NCI-H345 (cell line): ENCODE results near the gene CAB39L.

Source experiments
- DNase-seq: peaks from one replicate; lab custom pipeline; 2025; lab: John Stamatoyannopoulos, UW

The CAB39L gene

GRCh38 chr13:49443704-49444523 lies at the start of gene CAB39L, which contains the start of gene SETDB2:
TSS of gene CAB39L (minus strand) at chr13:49444064. CDS start at chr13:49382910, 61,154 bp downstream.
TSS of gene SETDB2 (plus strand) at chr13:49444274. CDS start at chr13:49451894, 7,620 bp downstream.
- peak; percentile 90 for DNase-seq

DNA sequence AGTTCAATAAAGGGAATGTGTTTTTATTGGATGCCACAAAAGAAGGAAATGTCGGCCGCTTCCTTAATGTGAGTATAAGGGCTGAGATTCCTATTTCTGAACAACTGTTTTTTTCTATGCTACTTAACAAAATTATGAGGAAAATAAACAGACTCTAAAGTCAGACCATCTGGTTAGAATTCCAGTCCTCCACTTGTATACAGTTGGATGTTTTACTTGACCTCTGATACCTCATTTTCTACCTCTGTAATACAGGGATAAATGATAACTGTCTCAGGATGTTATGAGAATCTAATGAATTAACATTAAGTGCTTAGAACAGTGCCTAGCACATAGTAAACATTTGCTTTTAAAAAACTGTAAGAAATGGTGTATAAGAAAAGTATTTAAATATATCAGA lies 44.7 kb upstream of the CAB39L start:
- no peak for DNase-seq

DNA sequence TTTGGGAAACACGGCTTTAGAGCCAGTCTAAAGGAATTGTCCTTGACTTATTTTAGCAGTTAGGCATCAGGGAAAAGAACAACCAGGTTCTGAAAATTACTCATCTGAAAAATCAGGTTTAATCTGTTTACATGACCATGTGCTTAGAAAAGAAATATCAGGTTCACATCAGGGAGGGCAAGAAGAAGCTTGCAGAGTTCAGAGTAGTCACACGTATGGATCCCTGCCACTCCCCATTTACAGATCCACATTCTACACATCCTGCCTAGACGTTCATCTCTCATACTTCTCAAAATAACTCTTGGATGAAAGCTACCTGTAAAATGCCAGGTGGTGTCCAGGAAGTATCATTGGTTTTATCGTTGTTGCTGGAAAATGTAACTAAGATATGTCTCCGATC lies 37.9 kb upstream of the CAB39L start:
- no peak for DNase-seq

GRCh38 chr13:49476529-49476928 lies 32.7 kb upstream of the CAB39L start:
- DNase-seq, result no peak

- no peak for DNase-seq
Measured at GRCh38 chr13:49472186-49472585, 28.3 kb upstream of the CAB39L start.

GRCh38 chr13:49466292-49466838 lies 22.5 kb upstream of the CAB39L start:
- no peak for DNase-seq

GRCh38 chr13:49464621-49465325 lies 20.9 kb upstream of the CAB39L start:
- no peak for DNase-seq

DNA sequence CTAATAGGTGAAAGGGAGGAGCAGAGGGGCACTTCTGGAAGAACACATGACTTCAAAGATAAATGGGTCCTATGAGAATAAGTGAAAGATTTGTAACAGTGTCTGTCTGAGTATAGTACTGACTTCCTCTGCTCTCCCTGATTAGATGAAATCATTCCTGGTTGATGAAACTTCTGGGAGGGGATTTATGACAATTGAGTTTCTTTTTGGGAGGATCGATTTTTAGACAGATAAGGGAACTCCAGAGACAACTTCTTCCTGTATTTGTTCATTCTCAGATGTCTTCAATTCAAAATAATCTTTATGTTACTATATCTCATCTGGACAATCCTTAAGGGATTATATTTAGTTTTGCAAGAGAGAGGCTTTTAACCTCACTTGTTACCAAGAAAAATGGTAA lies 20.2 kb upstream of the CAB39L start:
- no peak for DNase-seq

DNA sequence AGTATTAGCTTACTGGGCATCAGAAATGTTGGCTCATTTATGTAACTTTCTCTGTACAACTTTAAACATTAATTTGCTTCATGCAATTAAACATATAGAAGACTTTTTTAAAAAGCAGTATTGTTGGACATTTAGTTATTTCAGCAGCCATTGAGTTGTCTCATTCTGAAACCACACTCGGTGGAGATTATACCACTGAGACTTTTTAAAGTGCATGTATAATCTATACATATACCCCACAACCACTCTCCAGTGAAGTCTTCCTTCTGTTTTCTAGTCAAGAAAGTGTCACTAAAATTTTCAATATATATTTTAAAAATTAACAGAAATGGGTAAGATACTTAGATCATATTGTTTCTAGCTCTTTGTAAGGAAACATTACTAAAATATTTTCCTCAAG lies 15.7 kb upstream of the CAB39L start:
- DNase-seq, result no peak

DNA sequence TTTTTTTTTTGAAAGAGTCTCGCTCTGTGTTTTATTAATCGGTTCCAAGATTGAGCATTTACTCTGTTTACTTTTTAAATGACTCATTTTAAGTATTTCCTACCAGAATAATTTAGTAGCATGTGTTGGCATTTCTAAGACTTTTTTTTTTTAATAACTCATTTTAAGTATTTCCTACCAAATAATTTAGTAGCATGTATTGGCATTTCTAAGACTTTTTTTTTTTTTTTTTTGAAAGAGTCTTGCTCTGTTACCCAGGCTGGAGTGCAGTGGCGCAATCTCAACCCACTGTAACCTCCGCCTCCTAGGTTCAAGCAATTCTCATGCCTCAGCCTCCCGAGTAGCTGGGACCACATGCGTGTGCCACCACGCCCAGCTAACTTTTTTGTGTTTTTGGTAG lies 13.4 kb upstream of the CAB39L start:
- no peak for DNase-seq

- DNase-seq, result no peak
Measured at GRCh38 chr13:49456156-49456555, 12.3 kb upstream of the CAB39L start.

GRCh38 chr13:49455007-49455398 lies 11.1 kb upstream of the CAB39L start:
- DNase-seq, result no peak

DNA sequence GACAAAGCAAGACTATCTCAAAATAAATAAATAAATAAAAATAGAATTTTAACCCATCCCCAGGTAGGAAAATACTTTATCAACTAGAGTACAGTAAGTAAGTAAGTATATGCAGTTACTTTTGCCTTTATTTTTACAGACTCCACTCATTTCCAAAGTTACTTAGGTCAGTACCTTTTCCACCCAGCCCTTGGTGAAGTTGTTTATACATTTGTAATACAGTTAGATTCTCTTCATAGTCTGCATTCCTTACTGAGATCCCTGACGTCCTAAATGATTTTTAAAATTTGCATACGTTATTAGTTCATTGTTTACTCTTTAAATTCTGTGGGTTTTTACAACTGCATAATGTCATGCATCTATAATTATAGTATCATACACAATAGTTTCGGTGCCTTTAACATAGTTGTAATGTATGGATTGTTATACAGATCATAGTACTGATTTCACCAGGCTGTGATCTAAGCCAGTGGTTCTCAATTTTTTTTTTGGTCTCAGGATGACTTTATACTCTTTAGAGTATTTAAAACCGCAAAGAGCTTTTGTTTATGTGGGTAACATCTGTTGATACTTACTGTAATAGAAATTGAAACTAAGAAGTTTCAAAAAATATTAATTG lies 10.6 kb upstream of the CAB39L start:
- DNase-seq, result no peak

DNA sequence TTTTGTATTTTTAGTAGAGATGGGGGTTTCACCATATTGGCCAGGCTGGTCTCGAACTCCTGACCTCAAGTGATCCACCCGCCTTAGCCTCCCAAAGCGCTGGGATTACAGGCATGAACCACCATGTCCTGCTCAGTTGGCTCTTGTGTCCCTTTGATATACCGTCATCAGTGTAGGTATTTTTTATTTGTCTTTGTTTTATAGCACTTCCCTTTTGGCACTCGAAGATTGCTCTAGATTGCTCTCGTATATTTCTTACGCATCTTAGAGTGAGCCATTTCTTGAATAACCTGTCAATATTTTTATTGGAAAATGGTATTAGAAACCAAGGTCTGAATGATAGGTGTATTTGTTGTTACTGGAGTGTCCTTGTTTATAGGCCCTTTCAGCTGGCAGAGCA lies 9.6 kb upstream of the CAB39L start:
- DNase-seq, result no peak

DNA sequence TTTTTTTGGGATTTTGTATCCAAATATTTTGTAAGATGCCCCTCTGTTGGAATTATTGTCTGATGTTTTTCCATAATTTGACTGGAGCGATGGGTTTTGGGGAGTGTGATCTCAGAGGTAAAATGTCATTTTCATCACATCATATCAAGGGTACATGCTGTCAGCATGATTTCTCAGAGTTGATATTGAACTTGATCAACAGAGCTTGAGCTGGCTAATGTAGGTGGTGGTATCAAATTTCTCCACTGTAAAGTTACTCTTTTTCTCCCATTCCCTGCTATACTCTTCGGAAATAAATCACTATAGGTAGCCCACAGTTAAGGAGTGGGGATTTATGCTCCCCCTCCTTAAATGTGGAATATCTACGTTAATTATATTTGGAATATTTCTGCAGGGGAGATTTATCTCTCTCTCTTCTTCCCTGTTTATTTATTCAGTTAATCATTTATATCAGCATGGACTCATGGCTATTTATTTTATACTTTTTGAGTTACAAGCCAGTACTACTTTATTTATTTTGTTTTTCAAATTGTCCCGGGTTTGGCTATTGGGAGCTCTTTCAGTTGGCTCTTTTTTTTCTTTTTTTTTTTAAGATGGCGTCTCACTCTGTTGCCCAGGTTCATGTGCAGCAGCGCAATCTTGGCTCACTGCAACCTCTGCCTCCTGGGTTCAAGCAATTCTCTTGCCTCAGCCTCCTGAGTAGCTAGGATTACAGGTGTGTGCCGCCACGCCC lies 9.0 kb upstream of the CAB39L start:
- DNase-seq, result no peak

DNA sequence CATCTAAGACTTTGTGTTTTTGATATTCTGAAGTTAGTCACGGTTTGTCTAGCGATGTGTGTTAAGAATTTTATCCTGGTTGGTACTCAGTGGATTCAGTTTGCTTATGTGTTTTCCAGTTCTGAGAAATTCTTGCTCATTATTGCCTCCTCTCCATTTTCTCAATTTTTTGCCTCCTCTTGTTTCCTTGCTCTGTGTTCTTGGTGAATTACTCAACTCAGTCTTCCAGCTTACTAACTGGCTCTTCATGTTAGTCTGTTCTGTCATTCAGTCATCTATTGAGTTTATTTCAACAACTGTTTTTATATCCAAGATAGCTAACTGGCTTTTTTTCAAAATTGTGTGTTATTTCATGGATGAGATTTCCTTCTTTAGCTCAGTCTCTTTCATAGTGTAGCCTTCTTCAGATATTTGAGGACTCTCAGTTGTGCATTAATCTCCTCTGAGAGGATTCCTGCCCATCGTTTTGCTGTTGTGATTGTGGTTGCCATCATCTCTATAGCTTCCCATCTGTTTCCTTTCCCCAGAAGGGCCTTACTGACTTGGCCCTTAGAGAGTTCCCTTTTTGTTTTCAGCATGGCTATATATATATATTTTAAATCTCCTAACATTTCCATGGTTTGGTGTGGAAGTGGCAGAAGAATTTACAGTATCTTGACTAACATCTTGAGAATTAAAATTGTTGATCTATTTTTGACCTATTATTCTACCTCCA lies 6.4 kb upstream of the CAB39L start:
- DNase-seq, result no peak

DNA sequence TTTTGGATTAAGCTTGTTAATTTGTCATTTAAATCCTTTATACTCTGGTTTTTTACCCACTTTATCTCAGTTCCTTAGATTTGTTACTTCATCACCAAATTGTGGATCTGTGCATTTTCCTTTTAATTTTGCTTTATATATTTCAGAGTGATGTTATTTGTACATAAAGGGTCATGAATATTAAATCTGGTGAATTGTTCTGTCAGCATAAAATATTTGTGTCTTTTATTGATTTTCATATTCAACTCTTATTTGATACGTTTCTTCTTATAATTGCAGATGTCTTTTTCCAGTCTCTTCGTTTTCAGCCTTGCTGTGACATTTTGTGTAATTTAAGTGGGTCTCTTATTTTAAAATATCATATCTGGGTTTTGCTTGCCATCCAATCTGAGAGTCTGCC lies 4.9 kb upstream of the CAB39L start:
- DNase-seq, result no peak

DNA sequence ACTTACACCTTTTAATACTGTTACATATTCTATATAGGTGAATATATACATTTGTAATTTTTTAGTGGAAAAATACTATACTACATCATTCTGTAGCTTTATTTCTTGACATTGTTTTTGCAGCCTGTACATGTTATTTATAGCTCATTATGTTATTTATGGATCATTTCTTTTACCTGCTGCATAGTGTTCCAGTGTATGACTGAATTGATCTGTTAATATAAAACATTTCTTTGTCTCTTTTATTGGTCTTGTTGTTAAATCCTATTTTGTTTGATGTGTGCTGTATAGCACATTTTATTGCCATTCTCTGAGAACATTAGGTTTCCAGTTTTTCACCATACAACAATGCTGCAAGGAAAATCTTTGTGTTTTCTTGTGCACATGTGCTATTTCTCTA lies 2.6 kb upstream of the CAB39L start:
- no peak for DNase-seq

DNA sequence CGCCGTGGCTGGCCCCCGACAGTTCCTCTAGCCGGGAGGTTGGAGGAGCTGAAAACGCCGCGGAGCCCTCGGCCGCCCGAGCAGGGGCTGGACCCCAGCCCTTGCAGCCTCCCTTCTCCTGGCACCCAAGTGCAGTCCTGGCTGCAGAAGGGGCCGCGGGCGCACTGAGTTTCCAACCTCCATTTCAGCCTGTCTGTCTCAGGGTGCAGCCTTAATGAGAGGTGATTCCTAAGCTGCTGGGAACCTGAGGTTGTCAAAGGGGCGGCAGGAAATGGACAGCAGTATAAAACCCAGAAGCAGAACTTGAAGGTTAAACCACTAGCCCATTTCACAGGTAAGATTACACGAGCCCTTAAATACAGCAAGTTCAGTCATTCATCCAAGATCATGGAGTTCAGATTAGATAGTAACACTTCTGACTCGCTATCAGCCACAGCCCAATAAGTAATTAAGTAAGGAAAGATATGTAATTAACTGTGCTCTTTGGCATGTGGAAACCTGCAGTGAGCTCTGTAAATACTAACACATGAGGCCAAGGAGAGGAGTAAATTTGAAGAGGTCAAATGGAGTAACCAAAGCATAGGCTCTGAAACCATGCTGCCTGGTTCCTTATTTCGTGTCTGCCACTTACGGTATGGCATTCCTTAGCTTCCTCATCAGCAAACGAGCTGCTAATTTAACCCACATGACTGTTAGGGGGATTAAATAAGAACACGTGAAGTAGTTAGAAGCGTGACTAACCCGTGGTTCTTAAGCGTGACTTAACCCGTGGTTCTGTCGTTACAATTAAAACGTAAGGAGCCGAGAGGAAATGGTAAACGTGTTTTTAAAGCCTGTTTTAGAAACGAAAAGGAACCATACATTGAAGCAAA lies 896 bp upstream of the CAB39L start:
- DNase-seq, result no peak

DNA sequence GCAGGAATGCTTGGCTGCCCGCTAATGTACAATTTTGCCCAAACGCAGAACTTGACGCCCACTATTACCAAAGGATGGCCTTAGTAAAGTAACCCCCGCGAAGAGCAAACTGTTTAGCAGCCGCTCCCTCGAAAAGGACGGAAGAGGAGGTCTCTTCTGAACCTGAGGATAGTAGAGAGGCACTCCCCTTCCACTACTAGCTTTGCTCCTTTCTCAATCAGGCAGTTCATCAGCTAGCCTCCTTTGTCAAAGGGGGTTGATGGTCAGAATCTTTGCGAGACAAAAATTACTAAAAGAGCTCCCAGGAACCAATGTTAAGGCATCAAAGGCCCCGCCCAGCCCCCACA lies 534 bp downstream of the CAB39L start:
- peak; percentile 17 for DNase-seq
